GM21825 (cell line): ENCODE results near the gene NPM3.

Experiments
- ATAC-seq: cut with Tn5 transposase; IDR thresholded peaks from one replicate; pipeline ENCODE4 v1.9.1; 2021; ENCODE audit warnings: mild to moderate bottlenecking, moderate library complexity; ENCODE audit not compliant: unreplicated experiment

The NPM3 gene

GRCh38 chr10:101760510-101760909 lies 22.7 kb downstream of the NPM3 start:
- ATAC-seq: no peak

GRCh38 chr10:101759309-101760247 lies 23.7 kb downstream of the NPM3 start:
- ATAC-seq: no peak

GRCh38 chr10:101758858-101759257 lies 24.4 kb downstream of the NPM3 start:
- no peak for ATAC-seq

- no peak for ATAC-seq
Measured at GRCh38 chr10:101752241-101752640, 31.0 kb downstream of the NPM3 start.

GRCh38 chr10:101749047-101750016 lies 33.9 kb downstream of the NPM3 start:
- ATAC-seq: no peak

- ATAC-seq: no peak
Measured at GRCh38 chr10:101748496-101748895, 34.8 kb downstream of the NPM3 start.

- ATAC-seq: no peak
Measured at GRCh38 chr10:101745074-101745696, 38.1 kb downstream of the NPM3 start.

- no peak for ATAC-seq
Measured at GRCh38 chr10:101744267-101744666, 39.0 kb downstream of the NPM3 start.

GRCh38 chr10:101741938-101742337 lies 41.3 kb downstream of the NPM3 start:
- no peak for ATAC-seq

GRCh38 chr10:101736666-101737065 lies 46.6 kb downstream of the NPM3 start:
- no peak for ATAC-seq

- ATAC-seq: no peak
Measured at GRCh38 chr10:101732096-101732495, 51.1 kb downstream of the NPM3 start.
